Right hindlimb (tissue), 1 donor: Measurements from ENCODE around the gene CNN2.

Experiments used
- DNase-seq: peaks from one replicate; pipeline ENCODE4 v3.0.0-alpha.2; 2018

Gene CNN2

GRCh38 chr19:1068009-1069001 lies 41.9 kb downstream of the CNN2 start:
- no peak for DNase-seq

DNA sequence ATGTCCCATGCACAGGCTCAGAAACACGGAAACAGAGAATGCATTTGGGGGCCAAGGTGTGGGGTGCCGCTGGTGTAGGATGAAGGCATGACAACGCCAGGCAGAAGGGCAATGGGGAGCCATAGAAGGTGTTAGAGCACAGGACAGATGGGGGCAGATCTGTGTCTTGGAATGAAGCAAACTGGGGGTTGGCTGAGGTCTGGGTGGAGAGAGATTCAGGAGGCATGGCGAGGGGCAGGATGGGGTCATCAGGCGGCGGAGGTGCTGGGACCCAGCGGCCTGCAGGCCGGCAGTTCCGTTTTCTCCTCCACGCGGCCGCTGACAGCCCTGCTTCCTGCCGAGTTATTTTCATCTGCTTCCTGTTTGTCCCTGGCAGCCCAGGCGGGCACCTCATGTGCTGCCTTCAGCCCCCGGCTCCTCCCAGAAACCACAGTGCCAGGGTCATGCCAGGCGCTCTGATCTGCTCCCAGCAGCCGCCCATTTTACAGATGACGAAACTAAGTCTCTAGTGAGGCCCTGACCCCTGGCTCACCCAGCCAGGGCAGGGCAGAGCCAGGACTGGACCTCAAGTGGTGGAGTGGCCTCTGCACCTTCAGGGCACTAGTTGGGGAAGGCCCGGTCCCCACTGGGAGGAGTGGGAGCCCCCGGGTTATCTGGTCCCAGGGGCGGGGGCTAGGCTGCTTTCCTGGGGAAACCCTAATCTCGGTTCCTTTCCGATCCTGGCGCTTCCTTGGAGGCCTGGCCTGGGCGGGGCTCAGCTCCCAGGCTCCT lies 42.8 kb downstream of the CNN2 start:
- no peak for DNase-seq

GRCh38 chr19:1070576-1070930 lies 44.1 kb downstream of the CNN2 start:
- no peak for DNase-seq

- DNase-seq: no peak
Measured at GRCh38 chr19:1070931-1071791, 44.8 kb downstream of the CNN2 start.

DNA sequence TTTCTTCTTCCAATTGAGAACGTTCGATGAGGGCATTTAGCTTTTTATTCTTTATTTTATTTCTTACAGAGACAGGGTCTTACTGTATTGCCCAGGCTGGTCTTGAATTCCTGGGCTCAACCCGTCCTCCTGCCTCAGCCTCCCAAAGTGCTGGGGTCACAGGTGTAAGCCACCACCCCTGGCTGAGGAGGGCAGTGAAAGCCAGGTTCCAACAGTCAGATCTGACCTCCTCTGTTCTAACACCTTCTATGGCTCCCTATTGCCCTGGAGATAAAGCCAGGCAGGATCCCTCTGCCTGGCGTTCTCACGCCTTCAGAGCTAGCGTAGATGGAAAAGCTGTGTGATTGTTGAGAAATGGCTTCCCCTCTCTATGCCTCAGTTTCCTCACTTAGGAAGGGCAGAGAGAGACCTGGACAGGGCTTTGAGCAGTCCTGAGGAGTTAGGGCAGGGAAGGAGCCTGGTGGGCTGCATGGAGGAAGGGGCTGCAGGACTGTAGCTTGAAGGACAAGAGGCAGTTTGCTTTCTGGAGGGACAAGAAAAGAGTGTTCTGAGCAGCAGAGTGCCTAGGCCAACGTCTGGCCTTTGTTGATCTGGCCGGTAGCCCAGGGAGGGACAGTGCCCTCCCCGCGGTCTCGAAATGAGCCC lies 46.1 kb downstream of the CNN2 start:
- DNase-seq: no peak

GRCh38 chr19:1073063-1073955 lies 46.9 kb downstream of the CNN2 start:
- DNase-seq: no peak

GRCh38 chr19:1073956-1074517 lies 47.6 kb downstream of the CNN2 start:
- no peak for DNase-seq

GRCh38 chr19:1074544-1075283 lies 48.3 kb downstream of the CNN2 start:
- no peak for DNase-seq

GRCh38 chr19:1076046-1076386 lies 49.6 kb downstream of the CNN2 start:
- DNase-seq: no peak

- no peak for DNase-seq
Measured at GRCh38 chr19:1076951-1077350, 50.5 kb downstream of the CNN2 start.

DNA sequence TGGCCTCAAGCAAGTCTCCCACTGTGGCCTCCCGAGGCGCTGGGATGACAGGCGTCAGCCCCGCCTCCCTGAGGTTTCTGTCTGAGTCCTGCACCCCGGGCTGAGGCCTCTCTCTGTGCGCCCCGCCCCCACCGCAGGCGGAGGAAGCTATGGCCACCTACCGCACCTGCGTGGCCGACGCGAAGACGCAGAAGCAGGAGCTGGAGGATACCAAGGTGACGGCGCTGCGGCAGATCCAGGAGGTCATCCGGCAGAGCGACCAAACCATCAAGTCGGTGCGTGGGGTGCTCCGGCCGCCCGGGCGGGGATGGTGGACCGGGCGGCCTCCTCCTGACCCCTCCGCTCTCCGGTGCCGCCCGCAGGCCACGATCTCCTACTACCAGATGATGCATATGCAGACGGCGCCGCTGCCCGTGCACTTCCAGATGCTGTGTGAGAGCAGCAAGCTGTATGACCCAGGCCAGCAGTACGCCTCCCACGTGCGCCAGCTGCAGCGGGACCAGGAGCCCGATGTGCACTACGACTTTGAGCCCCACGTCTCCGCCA lies 53.2 kb downstream of the CNN2 start:
- no peak for DNase-seq

GRCh38 chr19:1080360-1081161 lies 54.2 kb downstream of the CNN2 start:
- no peak for DNase-seq

- DNase-seq: peak; percentile 15
Measured at GRCh38 chr19:1081301-1082164, 55.1 kb downstream of the CNN2 start.

DNA sequence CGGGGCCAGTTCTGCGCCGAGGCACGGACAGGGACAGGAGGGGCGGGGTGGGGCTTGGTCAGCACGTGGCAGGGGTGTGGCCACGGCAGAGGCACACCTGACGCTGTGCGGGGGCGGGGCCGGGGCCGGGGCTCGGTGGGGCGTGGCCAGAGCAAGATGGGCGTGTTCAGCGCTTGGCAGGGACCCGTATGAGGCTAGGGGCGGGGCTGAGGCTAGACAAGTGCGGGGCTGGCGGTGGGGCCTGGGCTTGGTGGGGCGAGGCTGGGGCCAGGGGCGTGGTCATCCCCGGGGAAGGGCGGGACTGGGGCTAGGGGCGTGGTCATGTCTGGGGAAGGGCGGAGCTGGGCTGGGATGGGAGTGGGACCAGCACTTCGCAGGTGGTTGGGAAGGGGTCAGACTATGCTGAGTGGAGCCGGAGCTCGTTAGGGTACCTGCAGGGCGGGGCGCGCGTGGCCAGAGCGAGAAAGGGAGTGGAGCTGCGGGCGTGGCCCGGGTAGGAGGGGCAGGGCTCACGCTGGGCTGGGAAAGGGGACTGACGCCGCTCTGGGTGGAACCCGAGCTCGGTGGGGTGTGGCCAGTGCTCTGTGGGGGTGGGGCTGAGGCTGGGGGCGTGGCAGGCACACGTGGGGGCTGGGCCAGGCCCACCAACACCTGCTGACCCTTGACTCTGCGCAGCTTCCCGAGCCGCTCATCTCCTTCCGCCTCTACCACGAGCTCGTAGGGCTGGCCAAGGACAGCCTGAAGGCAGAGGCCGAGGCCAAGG lies 55.9 kb downstream of the CNN2 start:
- peak; percentile 45 for DNase-seq

DNA sequence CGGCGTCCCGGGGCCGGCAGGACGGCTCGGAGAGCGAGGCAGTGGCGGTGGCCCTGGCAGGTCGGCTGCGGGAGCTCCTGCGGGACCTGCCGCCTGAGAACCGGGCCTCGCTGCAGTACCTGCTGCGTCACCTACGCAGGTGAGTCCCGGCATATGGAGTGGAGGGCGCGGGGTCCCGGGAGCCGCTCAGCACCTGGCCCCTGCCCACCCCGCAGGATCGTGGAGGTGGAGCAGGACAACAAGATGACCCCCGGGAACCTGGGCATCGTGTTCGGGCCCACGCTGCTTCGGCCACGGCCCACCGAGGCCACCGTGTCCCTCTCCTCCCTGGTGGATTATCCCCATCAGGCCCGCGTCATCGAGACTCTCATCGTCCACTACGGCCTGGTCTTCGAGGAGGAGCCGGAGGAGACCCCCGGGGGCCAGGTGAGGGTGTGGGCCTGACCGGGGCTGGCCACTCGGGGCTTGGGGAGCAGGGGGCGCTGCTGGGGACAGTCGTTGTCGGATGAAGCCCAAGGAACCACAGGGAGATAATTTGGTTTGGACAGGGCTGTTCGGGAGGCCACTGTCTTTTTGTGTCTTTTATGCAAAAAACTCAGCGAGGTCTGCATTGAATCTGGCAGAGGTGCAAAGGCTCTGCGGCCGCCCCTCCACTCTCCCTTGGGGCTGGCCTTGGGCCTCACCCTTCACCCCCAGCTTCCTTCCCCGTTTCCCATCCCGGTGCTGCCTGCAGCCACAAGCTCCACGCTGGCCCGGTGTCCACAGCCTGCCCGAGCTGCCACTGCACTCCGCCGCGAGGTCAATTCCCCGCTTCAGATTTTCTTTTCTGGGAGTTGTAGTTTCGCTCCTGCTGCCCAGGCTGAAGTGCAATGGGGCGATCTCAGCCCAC lies 56.8 kb downstream of the CNN2 start:
- peak; percentile 13 for DNase-seq
